ENCODE data around the gene ELFN1. TPM values are rescaled to one million over a fixed set of nuclear protein-coding genes. Genes with fewer than 3 reads are reported as not detected.
"Not testable (repeated sequence)": the region's sequence is repeated elsewhere in the genome, so short reads cannot be mapped to it uniquely, and the experiment has no call there.

Gene ELFN1
- total RNA-seq, 1 experiment from 2014 or later, result 0.48 TPM

GRCh38 chr7:1708596-1709251 lies 38.6 kb downstream of the ELFN1 start:
- DNase-seq (ENCODE audit: low read depth), result no peak

DNA sequence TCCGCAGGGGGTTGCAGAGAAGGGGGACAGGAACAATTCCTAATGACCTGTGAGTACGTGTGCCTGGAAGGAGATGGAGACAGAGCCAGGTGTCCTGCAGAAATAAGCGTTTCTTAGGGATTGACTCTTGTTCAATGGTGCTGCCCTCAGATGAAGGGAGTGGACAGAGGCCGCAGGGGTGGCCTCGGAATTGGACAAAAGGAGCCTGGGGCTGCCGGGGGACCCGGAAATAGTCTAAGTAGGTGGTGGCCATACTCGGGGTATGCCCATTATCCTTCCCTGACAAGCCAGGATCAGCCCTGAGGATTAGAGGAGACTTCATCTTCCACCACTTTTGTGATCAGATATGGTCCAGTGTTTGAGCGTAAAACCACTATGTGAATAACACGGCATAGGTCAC lies 39.2 kb downstream of the ELFN1 start:
- DNase-seq (ENCODE audit: low read depth), result no peak

DNA sequence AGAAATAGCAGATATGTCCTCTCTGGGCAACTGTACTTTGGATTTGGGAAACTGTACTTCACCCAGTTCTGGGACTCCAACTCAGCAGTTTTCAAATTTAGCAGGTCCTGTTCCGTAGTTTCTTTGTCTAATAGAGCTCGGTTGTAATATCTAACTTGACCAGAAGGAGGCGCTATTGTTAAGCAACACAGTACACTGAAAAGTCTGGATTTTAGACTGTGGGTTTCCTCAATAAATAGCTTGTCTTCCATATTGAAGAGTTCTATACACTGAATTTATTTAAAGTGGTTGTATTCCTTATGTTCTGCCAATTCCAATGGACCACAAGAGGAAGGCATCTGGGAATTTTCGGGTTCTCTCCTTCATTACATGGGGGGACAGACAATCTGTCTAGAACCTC lies 39.8 kb downstream of the ELFN1 start:
- DNase-seq (ENCODE audit: low read depth), result no peak

DNA sequence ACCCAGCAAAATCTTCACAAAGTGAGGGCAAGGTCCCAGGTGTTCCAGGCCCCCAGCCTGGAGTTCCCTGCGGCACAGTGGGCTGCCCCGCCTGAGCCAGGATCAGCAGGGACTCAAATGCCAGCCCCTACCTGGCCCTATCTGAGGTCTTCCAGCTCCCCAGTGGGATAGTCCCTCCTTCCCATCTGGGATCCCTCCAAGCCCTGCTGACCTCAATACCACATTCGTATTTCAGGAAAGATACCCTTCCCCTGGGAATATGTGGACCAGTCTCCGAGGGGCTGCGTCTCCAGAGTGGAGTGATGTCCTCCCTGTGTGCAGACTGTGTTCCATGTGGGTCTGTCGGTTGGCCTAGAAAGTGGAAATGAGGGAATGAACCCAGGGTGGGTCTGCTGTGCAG lies 40.9 kb downstream of the ELFN1 start:
- no peak for DNase-seq (ENCODE audit: low read depth)

DNA sequence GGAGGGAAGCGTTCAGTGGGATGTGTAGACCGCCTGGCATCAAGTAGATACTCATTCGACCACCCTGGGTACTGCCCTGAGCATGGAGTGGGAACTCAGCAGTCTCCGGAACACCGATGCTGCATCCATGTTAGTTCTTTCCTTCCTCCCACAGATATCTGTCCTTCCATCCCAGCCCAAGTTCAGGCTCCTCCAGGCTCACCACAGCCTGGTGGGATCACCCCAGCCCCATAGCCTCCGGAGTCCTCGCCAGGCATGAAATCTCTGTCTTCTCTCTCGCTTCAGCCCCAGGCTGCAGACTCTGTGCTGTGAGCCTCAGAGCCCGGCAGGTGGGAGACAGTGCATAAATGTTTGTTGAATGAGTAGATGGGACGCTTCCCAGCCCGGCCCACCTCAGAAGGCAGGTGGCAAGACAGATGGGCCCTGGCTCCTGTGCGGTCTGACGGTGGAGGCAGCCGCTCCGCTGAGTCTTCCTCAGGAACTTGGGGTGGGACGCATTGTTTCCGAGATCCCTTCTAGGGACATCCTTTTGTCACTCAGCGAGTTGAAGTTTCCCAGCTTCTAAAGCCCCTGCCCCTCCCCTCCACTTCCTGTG lies 42.9 kb downstream of the ELFN1 start:
- no peak for DNase-seq (ENCODE audit: low read depth)

GRCh38 chr7:1713502-1714484 lies 43.7 kb downstream of the ELFN1 start:
- no peak for DNase-seq (ENCODE audit: low read depth)

DNA sequence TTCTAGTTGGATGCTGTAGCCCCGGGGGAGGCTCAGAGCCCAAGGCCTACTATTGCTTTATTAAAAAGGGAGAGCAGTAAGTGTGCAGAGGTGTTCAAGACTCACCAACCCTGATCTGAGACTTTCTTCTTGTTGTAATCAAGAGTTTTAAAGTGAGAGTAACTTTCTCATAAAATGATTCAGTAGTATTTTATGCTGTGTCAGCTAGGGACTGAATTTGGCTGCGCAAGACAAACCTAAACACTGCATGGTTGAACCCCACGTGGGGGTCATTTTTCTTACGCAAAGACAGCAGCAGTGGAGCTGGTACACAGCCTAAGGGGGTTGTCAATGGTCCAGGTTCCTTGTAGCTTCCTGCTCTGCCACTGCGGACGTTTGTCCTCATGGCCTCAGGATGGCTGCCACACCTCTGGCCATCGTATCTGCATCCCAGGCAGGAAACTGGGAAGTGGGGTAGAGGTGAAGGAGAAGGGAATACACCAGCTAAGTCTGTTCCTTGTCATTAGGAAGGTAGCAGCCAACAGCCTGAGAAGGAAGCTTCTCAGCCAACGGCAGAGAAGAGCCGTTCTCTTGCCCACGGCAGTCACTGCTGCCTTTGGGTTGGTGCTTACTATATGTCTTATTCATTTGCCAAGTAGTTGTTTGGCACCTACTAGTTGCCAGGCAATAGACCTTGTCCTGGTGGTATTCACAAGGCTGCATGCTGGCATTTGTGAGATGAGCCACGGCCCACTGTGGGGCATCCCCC lies 44.7 kb downstream of the ELFN1 start:
- no peak for DNase-seq (ENCODE audit: low read depth)

GRCh38 chr7:1715331-1715625 lies 45.2 kb downstream of the ELFN1 start:
- no peak for DNase-seq (ENCODE audit: low read depth)

DNA sequence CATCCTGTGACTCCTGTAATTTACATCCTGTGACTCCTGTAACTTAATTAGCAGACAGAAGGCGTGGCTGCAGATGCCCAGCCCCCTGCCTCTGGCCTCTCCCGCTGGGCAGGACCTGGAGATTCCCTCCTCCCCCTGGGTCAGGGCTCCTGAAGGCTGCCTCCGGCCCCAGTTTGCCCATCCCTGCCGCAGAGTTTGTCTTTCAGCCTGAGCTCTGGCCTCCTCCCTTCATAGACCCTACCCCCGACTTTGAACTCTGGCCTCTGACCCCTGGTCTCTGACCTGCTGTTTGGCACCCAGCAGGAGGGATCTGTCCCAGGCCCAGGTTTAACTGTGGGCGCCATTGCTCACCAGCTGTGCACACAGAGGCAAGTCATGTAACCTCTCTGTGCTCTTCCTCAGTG lies 45.6 kb downstream of the ELFN1 start:
- no peak for DNase-seq (ENCODE audit: low read depth)

- DNase-seq (ENCODE audit: low read depth), result peak; percentile 39
Measured at GRCh38 chr7:1716263-1717094, 46.4 kb downstream of the ELFN1 start.

DNA sequence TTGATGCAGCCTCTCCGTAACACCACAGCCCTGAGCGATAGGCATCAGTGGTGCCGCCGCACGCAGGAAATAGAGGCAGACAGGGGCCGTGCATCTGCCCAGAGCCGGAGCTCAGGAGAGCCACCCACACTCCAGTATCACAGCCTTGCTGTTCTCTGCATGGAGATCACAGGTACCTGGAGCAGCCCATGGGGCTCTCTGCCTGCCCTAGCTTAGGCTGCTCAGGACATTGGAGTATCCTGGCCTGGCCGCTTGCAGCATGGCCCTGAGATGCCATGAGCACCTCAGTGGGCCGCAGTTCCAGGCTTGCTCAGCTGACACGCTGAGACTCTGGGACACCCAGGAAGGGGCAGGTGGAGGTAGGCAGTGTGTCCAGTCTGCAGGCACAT lies 47.0 kb downstream of the ELFN1 start:
- no peak for DNase-seq (ENCODE audit: low read depth)

- no peak for DNase-seq (ENCODE audit: low read depth)
Measured at GRCh38 chr7:1717903-1718676, 48.0 kb downstream of the ELFN1 start.

- DNase-seq (ENCODE audit: low read depth), result not testable (repeated sequence)
Measured at GRCh38 chr7:1718850-1719249, 48.8 kb downstream of the ELFN1 start.

GRCh38 chr7:1719256-1719655 lies 49.2 kb downstream of the ELFN1 start:
- DNase-seq (ENCODE audit: low read depth), result not testable (repeated sequence)

DNA sequence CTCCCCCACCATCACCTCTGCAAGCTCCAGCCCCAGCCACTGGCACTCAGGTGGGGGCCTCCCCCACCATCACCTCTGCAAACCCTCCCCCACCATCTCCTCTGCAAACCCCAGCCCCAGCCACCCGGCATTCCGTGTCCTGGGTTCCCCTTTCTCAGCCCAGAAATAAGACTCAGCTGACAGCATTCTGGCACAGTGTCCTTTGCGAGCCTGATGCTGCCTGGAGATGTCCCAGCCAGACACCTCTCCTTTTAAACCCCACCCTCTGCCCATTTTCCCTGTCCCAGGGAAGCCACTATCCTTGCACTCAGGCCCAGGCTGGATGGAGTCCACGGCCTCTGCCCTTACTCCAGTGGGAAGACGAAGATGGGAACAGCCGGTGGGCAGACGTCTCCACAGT lies 49.8 kb downstream of the ELFN1 start:
- DNase-seq (ENCODE audit: low read depth), result no peak

- no peak for DNase-seq (ENCODE audit: low read depth)
Measured at GRCh38 chr7:1720326-1720725, 50.2 kb downstream of the ELFN1 start.

- no peak for DNase-seq (ENCODE audit: low read depth)
Measured at GRCh38 chr7:1721047-1721690, 51.1 kb downstream of the ELFN1 start.

DNA sequence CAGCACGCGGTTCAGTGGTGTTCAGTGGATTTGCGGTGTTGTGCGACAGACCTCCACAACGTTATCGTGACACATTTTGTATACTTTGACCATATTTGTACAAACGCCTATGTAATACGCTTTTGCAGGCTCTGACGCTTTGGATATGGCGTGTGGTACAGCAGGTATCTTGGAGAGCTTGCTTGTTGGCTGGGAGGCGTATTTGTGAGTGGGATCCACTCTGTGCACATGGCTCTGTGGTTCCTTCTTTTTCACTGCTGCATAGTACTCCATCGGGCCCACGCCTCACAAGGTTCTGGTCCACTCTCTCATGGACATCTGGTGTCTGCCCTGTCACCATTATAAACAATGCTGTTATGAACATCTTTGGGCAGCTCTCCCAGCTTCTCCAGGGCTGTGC lies 53.2 kb downstream of the ELFN1 start:
- DNase-seq (ENCODE audit: low read depth), result no peak

- no peak for DNase-seq (ENCODE audit: low read depth)
Measured at GRCh38 chr7:1724118-1724910, 54.2 kb downstream of the ELFN1 start.
